ENCODE results near the gene NADSYN1.
"Not testable (repeated sequence)": the region's sequence is repeated elsewhere in the genome, so short reads cannot be mapped to it uniquely, and the experiment has no call there.

NADSYN1 gene

DNA sequence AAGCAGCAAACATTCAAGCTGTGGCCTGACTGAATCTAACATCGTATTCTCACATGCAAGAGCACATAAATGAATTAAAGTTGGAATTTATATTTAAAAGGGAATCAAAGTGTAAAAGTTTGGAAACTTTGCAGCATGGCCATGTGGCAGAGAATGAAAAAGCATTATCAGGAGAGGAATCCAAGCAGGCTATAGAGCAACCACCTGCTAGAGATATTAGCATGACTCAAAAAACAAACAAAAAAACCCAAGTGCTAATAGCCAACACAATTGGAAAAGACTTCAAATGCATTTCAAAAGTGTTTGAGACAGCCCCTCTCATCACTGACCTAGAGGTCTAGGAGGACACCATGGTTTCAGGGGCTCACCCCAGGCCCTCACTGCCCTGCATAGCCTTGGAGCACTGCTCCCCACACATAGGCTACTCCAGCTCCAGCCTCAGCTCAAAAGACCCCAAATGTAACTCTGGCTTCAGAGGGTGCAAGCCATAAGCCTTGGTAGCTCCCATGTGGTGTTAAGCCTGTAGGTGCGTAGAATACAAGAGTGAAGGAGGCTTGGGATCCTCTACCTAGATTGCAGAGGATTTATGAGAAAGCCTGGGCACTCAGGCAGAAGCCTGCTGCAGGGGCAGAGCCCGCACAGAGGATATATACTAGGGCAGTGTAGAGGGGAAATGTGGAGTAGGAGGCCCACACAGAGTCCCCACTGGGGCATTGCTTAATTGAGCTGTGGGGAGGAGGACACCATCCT lies 72.4 kb downstream of the NADSYN1 start:
- TF ChIP-seq, protein P1, sequence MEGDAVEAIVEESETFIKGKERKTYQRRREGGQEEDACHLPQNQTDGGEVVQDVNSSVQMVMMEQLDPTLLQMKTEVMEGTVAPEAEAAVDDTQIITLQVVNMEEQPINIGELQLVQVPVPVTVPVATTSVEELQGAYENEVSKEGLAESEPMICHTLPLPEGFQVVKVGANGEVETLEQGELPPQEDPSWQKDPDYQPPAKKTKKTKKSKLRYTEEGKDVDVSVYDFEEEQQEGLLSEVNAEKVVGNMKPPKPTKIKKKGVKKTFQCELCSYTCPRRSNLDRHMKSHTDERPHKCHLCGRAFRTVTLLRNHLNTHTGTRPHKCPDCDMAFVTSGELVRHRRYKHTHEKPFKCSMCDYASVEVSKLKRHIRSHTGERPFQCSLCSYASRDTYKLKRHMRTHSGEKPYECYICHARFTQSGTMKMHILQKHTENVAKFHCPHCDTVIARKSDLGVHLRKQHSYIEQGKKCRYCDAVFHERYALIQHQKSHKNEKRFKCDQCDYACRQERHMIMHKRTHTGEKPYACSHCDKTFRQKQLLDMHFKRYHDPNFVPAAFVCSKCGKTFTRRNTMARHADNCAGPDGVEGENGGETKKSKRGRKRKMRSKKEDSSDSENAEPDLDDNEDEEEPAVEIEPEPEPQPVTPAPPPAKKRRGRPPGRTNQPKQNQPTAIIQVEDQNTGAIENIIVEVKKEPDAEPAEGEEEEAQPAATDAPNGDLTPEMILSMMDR (conservative IDR thresholded peaks at IDR 0.05; ENCODE audit: low read length), result no peak
- H3K4me3 ChIP-seq (ENCODE audit: low read length), result no peak overlapping the region
- DNase-seq (ENCODE audit: low read depth), result no peak

DNA sequence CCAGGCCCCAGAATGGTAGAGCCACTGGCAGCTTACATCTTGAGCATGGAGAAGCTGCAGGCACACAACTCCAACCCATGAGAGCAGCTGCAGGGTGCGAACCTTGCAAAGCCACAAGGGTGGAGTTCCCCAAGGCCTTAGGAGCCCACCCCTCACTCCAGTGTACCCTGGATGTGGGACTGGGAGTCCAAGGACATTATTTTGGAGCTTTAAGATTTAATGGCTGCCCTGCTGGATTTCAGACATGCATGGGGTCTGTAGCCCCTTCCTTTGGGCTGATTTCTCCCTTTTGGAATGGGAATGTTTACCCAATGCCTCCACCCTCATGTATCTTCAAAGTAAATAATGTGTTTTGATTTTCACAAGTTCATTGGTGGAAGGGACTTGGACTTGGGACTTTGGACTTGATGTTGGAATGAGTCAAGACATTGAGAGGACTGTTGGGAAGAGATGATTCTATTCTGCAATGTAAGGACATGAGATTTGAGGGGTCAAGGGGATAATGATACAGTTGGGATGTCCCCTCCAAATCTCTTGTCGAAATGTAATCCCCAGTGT lies 73.0 kb downstream of the NADSYN1 start:
- TF ChIP-seq, protein P1 (conservative IDR thresholded peaks at IDR 0.05; ENCODE audit: low read length), result no peak
- DNase-seq (ENCODE audit: low read depth), result no peak
- H3K4me3 ChIP-seq (ENCODE audit: low read length), result no peak overlapping the region

DNA sequence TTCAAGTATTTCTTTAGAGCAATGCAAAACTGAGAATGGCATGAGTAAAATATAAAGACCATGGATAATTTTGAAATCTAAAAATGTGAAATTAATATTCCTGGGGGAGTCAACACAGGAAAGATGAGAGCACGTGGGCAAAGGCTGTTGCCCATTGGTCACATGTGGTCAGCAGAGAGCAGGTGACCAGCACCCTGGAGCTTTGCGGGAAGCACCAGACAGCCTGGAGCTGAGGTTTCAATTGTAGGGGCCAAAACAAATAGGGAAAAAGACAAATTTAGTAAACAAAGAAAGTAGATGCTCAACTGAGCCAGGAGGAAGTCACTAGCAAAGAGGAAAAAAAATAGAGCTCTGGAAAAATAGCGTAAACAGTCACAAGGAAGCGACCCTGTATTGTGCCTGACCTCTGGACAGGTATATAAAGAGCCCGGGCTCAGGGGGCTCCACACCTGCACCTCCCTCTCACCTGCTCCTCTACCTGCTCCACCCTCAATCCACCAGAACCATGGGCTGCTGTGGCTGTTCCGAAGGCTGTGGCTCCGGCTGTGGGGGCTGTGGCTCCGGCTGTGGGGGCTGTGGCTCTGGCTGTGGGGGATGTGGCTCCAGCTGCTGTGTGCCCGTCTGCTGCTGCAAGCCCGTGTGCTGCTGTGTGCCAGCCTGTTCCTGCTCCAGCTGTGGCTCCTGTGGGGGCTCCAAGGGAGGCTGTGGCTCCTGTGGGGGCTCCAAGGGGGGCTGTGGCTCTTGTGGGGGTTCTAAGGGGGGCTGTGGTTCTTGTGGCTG lies 74.0 kb downstream of the NADSYN1 start, which contains the start of gene KRTAP5-7:
TSS of gene KRTAP5-7 (plus strand) at position 472 of the 780 bp plus-strand sequence. CDS start at position 506, 34 bp downstream.
- DNase-seq (ENCODE audit: low read depth); H3K4me3 ChIP-seq (ENCODE audit: low read length): not testable (repeated sequence)

DNA sequence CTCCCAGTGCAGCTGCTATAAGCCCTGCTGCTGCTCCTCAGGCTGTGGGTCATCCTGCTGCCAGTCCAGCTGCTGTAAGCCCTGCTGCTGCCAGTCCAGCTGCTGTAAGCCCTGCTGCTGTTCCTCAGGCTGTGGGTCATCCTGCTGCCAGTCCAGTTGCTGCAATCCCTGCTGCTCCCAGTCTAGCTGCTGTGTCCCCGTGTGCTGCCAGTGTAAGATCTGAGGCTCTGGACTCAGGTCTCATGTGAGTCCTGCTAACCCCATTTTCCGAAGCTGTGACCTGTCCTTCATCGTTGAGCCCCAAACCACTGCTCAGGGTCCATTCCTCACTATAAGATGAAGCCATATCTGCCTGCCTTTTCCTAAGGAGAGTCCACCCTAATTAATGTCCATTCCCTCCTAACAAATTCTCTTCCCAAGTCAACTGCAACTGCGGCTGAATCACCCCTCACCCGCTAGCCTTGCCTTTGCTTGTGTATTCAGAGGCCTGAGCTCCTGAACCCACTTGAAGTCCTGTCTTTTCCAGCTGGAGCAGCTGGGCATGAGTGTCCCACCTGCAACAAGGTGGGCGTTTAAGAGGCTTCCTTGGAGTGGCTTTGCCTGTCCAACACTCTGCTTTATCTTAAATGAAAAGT lies 74.7 kb downstream of the NADSYN1 start:
- DNase-seq (ENCODE audit: low read depth), result no peak
- TF ChIP-seq, protein P1 (conservative IDR thresholded peaks at IDR 0.05; ENCODE audit: low read length), result no peak
- H3K4me3 ChIP-seq (ENCODE audit: low read length), result no peak overlapping the region

DNA sequence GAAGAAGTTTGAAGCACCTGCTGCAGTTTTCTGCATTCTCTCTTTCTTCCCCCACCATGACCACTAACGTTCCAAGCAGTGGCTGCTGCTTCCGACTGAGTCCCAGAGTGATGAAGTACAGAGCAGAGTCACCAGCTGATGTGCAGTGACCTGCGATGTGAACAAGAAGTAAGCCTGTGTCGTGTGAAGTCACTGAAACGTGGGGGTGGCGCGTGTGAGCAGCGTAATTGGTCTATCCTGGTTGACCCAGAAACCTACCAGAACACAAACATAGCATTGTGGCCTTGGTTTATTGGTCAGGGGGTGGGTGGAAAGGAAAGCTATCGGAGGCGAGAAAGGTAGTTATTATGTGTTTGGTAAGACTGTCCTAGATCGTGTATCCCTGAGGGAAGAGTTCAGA lies 77.6 kb downstream of the NADSYN1 start:
- no peak overlapping the region for H3K4me3 ChIP-seq (ENCODE audit: low read length)
- DNase-seq (ENCODE audit: low read depth), result no peak
- TF ChIP-seq, protein P1 (conservative IDR thresholded peaks at IDR 0.05; ENCODE audit: low read length), result no peak

DNA sequence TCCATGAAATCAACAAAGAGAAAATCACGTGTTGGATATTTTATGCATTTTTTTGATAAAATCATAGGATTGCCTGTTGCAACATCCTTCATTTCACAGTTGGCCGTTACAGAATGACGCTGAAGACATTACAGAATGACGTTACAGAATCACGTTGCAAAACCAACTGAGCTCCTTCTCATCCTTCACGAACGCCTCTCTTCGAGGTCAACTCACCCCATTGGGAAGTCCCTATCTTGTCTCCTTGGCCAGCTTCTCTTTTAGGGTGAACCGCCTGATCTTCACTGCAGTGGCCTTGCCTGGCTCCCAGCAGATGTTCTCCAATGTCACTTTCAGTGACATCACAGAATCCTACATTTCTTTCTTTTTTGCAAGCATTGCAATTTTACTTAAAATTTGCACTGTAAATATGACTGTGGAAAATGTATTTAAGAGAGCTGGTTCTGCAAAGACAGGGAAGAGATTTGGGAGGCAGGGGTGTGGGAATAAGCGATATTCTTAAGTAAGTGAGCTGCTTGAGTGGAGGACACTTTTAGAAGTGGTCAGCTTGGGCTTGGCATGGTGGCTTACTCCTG lies 79.1 kb downstream of the NADSYN1 start:
- no peak for DNase-seq (ENCODE audit: low read depth)
- TF ChIP-seq, protein P1 (conservative IDR thresholded peaks at IDR 0.05; ENCODE audit: low read length), result no peak
- H3K4me3 ChIP-seq (ENCODE audit: low read length), result no peak overlapping the region

DNA sequence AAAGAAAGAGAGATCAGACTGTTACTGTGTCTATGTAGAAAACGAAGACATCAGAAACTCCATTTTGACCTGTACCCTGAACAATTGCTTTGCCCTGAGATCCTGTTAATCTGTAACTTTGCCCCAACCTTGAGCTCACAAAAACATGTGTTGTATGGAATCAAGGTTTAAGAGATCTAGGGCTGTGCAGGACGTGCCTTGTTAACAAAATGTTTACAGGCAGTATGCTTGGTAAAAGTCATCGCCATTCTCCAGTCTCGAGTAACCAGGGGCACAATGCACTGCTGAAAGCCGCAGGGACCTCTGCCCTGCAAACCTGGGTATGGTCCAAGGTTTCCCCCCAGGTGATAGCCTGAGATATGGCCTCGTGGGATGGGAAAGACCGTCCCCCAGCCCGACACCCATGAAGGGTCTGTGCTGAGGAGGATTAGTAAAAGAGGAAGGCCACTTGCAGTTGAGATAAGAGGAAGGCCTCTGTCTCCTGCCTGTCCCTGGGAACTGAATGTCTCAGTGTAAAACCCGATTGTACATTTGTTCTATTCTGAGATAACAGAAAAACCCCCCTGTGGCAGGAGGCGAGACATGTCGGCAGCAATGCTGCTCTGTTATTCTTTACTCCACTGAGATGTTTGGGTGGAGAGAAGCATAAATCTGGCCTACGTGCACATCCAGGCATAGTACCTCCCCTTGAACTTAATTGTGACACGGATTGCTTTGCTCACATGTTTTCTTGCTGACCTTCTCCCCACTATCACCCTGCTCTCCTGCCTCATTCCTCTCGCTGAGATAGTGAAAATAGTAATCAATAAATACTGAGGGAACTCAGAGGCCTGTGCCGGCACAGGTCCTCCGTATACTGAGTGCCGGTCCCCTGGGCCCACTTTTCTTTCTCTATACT lies 82.0 kb downstream of the NADSYN1 start:
- not testable (repeated sequence) for DNase-seq (ENCODE audit: low read depth); H3K4me3 ChIP-seq (ENCODE audit: low read length)
